K562 (cell line): ENCODE data around the gene SVEP1. TPM values are rescaled to one million over a fixed set of nuclear protein-coding genes. Genes with fewer than 3 reads are reported as not detected.

Experiments
- ATAC-seq: fragments of 200-7000 bp; cut with Tn5 transposase; 3 replicates; pipeline ENCODE4 v1.9.1; 2020; ENCODE audit warnings: moderate library complexity
- BruUV-seq: library from RNA; stranded (reverse); fragments of 400-500 nt; replicated peaks from 2 replicates; lab custom pipeline; 2021; lab: Mats Ljungman, UMichigan
- CTCF ChIA-PET: fragments of 300-600 bp; formaldehyde crosslinking; extraction: SDS; loops from one replicate; lab custom pipeline; 2021; ENCODE audit warnings: low intra/inter-chr PET ratio; lab: Yijun Ruan, JAX
- POLR2A ChIA-PET: fragments of 300-600, 350-650 bp; sonication (Branson Sonifier 250); formaldehyde crosslinking; extraction: SDS; loops from one replicate; lab custom pipeline; 2021; ENCODE audit warnings: antibody characterized with exemption, inconsistent platforms; lab: Yijun Ruan, JAX
- DNase-seq, 4 experiments: peaks; one replicate each; pipeline versions ENCODE4 v3.0.0 to v3.0.0-alpha.2; 2011 to 2018; ENCODE audit warnings: low spot score in 3 of 4, mixed read lengths in 3 of 4; ENCODE audit errors: extremely low read depth in 1 of 4
- FAIRE-seq: peaks from 2 replicates; lab custom pipeline; 2011; peaks lifted over from hg19 to GRCh38; lab: Jason Lieb, UNC
- H2AFZ ChIP-seq: 2 replicates; pipeline ENCODE4 v1.6.0; 2011; ENCODE audit warnings: low read depth, low read length, control low read depth, inconsistent platforms
- H3K27ac ChIP-seq: fragments of 200-600 bp; 3 replicates; pipeline ENCODE4 v1.8.0; 2011; ENCODE audit warnings: low read depth, mild to moderate bottlenecking, control low read depth, inconsistent platforms, low read length, moderate library complexity, mixed read lengths; ENCODE audit errors: extremely low read depth
- H3K27me3 ChIP-seq, 2 experiments: fragments of 300-600 bp in 1 of 2; 2 replicates in 1 of 2; 3 replicates in 1 of 2; pipeline versions ENCODE4 v1.6.0 to v1.8.0; 2011; ENCODE audit warnings: inconsistent platforms in 2 of 2, low read length in 2 of 2, mild to moderate bottlenecking in 1 of 2, mixed read lengths in 1 of 2, moderate library complexity in 1 of 2; ENCODE audit not compliant: control insufficient read depth in 2 of 2, insufficient read depth in 2 of 2
- H3K36me3 ChIP-seq: fragments of 300-600 bp; 3 replicates; pipeline ENCODE4 v1.8.0; 2011; ENCODE audit warnings: mild to moderate bottlenecking, low read length, inconsistent platforms; ENCODE audit not compliant: control insufficient read depth, insufficient read depth
- H3K4me1 ChIP-seq, 2 experiments: fragments of 200-600 bp in 1 of 2; replicated peaks in 1 of 2; 2 replicates in 1 of 2; 3 replicates in 1 of 2; pipeline versions ENCODE4 v1.5.1 to v1.8.0; 2011; ENCODE audit warnings: inconsistent platforms in 2 of 2, low read length in 2 of 2, mild to moderate bottlenecking in 1 of 2, mixed read lengths in 1 of 2, moderate library complexity in 1 of 2; ENCODE audit not compliant: control insufficient read depth in 2 of 2, insufficient read depth in 2 of 2
- H3K4me2 ChIP-seq: 2 replicates; pipeline ENCODE4 v1.6.1; 2011; ENCODE audit warnings: low read length, control low read depth, inconsistent platforms, mixed read lengths; ENCODE audit not compliant: insufficient read depth
- H3K4me3 ChIP-seq: fragments of 200-600 bp; sonication (generic), shearing (Covaris generic); 2 replicates; pipeline ENCODE4 v1.5.1; 2016; ENCODE audit warnings: control low read depth, inconsistent platforms
- H3K79me2 ChIP-seq: fragments of 200-600 bp; 3 replicates; pipeline ENCODE4 v1.8.0; 2011; ENCODE audit warnings: low read length, inconsistent platforms; ENCODE audit not compliant: control insufficient read depth, insufficient read depth
- H3K9ac ChIP-seq, 2 experiments: 2 replicates each; pipeline versions ENCODE4 v1.6.0 to v1.6.1; 2011; ENCODE audit warnings: low read depth in 2 of 2, low read length in 2 of 2, control low read depth in 1 of 2, inconsistent platforms in 1 of 2, mild to moderate bottlenecking in 1 of 2, mixed read lengths in 1 of 2; ENCODE audit not compliant: insufficient read depth in 1 of 2
- H3K9me1 ChIP-seq: one replicate; pipeline ENCODE4 v1.6.0; 2011; ENCODE audit warnings: inconsistent platforms, mild to moderate bottlenecking, low read length, moderate library complexity; ENCODE audit not compliant: control insufficient read depth, insufficient read depth
- H3K9me3 ChIP-seq: replicated peaks from 2 replicates; pipeline ENCODE4 v1.5.1; 2011; ENCODE audit warnings: low read depth, low read length, inconsistent platforms; ENCODE audit not compliant: control insufficient read depth, insufficient read depth
- H4K20me1 ChIP-seq: replicated peaks from 2 replicates; pipeline ENCODE4 v1.6.1; 2011; ENCODE audit warnings: low read length, inconsistent platforms, mixed read lengths; ENCODE audit not compliant: control insufficient read depth, insufficient read depth
- BCL6 ChIP-seq: fragments of 250-450 bp; sonication (Bioruptor Pico); IDR thresholded peaks from 2 replicates; pipeline ENCODE4 v1.4.0; 2020
- EWSR1 ChIP-seq: fragments of 450-650 bp; IDR thresholded peaks from 2 replicates; pipeline ENCODE4 v1.6.1; 2018; ENCODE audit warnings: borderline replicate concordance, mild to moderate bottlenecking, low read depth, moderate library complexity; ENCODE audit not compliant: partially characterized antibody
- HDAC8 ChIP-seq: fragments of 450-650 bp; IDR thresholded peaks from 2 replicates; pipeline ENCODE4 v1.6.1; 2016; ENCODE audit warnings: mild to moderate bottlenecking, missing genetic modification characterization, moderate library complexity, missing compliant biosample characterization
- HDGF ChIP-seq: fragments of 450-650 bp; IDR thresholded peaks from 2 replicates; pipeline ENCODE4 v1.6.1; 2016
- MAFG ChIP-seq: fragments of 450-650 bp; conservative IDR thresholded peaks from 2 replicates; pipeline ENCODE4 v1.6.1; 2016; ENCODE audit warnings: missing genetic modification characterization, missing compliant biosample characterization
- SUPT5H ChIP-seq: fragments of 450-650 bp; IDR thresholded peaks from 2 replicates; pipeline ENCODE4 v1.6.1; 2016
- TAF15 ChIP-seq: fragments of 200-400 bp; formaldehyde crosslinking; IDR thresholded peaks from 2 replicates; pipeline ENCODE4 v1.6.1; 2017; ENCODE audit warnings: mild to moderate bottlenecking, low read depth, low read length, moderate library complexity
- TCFL5 ChIP-seq: fragments of 250-450 bp; sonication (Bioruptor Pico); conservative IDR thresholded peaks from 2 replicates; pipeline ENCODE4 v1.6.1; 2021; ENCODE audit warnings: mild to moderate bottlenecking, moderate library complexity, matching md5 sums
- ZNF699 ChIP-seq: fragments of 250-450 bp; sonication (Bioruptor Pico); IDR thresholded peaks from 2 replicates; pipeline ENCODE4 v1.8.0; 2021; ENCODE audit warnings: mild to moderate bottlenecking, moderate library complexity; ENCODE audit not compliant: insufficient replicate concordance
- ZNF785 ChIP-seq: fragments of 250-450 bp; sonication (Bioruptor Pico); IDR thresholded peaks from 2 replicates; pipeline ENCODE4 v1.4.0; 2020; ENCODE audit warnings: mild to moderate bottlenecking
- ZNF79 ChIP-seq: fragments of 250-450 bp; sonication (Bioruptor Pico); IDR thresholded peaks from 2 replicates; pipeline ENCODE4 v1.4.0; 2020; ENCODE audit warnings: low read depth, mild to moderate bottlenecking, moderate library complexity
- WGBS: fragments of 100-300 bp; shearing (Covaris generic); methylation state at CpG from one replicate; pipeline ENCODE4 v1.1.6; 2016; ENCODE audit warnings: low coverage, mixed read lengths; ENCODE audit not compliant: insufficient coverage; ENCODE audit errors: missing lambda C conversion rate; 5-methylcytosine and 5-hydroxymethylcytosine counted together
- in situ Hi-C: fragments of 300-500 bp; cut with MboI; formaldehyde crosslinking; loops from 4 replicates; pipeline ENCODE4 v1.15.0; 2018; ENCODE audit warnings: inconsistent platforms, mixed read lengths
- intact Hi-C: fragments of 100-400 bp; cut with micrococcal nuclease; formaldehyde crosslinking; loops from 2 replicates; pipeline ENCODE4 v1.14.2; 2022
- polyA plus RNA-seq, 8 experiments: library from polyadenylated mRNA; depleted of rRNA in 4 of 8; stranded (reverse) in 5 of 8; unstranded in 3 of 8; fragments of >200 nt; fragmentation: Nextera tagmentation in 2 of 8; fragmentation: Illumina TruSeq in 1 of 8; extraction: Ambion mirVana in 2 of 8; extraction: Trizol in 1 of 8; gene quantifications; 2 replicates each; pipeline versions ENCODE4 v1.2.1 to v1.2.3, GENCODE V29; 2011 to 2014; ENCODE audit warnings: inconsistent platforms in 1 of 8, missing spikeins in 1 of 8
- total RNA-seq, 7 experiments: library from RNA; depleted of rRNA in 6 of 7; stranded (reverse); fragments of >200 nt in 6 of 7; fragmentation: Illumina TruSeq in 2 of 7; extraction: Trizol in 2 of 7; gene quantifications; 2 replicates each; pipeline versions ENCODE4 v1.2.1 to v1.2.3, GENCODE V29; 2011 to 2021; ENCODE audit warnings: low replicate concordance in 1 of 7
- TF ChIP-seq, protein P1 (sequence below): fragments of 450-650 bp; IDR thresholded peaks from 2 replicates; pipeline ENCODE4 v1.7.1; 2018; ENCODE audit warnings: mild to moderate bottlenecking, low read depth; ENCODE audit not compliant: partially characterized antibody

Gene SVEP1
- total and polyA plus RNA-seq, 9 of the 15 experiments (the other 6 are each of a cell fraction or from before 2014, with no cell fraction given) = 0.20 to 0.84 (median 0.43) TPM

GRCh38 chr9:110319781-110320492, 259.6 kb downstream of the SVEP1 start:
- Histone ChIP-seq H2AFZ (no peak overlapping the region), H3K27ac (no peak overlapping the region), H3K79me2 (no peaks in the 10 kb centered on the region), H4K20me1 (no peaks in the 10 kb centered on the region), H3K4me2 (no peak overlapping the region), H3K4me1 (no peaks in the 10 kb centered on the region), H3K4me3 (no peak overlapping the region)
- in situ Hi-C loops (no loop called here), intact Hi-C loops (no loop called here)
- no peak for ATAC-seq
- POLR2A ChIA-PET = no interaction called here
- no TSS peak for BruUV-seq
- CTCF ChIA-PET = no interaction called here
- TF ChIP-seq BCL6 (no peak), SUPT5H (no peak), MAFG (tag) (no peak), HDGF (no peak), HDAC8 (tag) (no peak), ZNF79 (CRISPR knock-in tag) (no peak), TAF15 (no peak), EWSR1 (no peak), ZNF699 (CRISPR knock-in tag) (no peak), ZNF785 (no peak), TCFL5 (CRISPR knock-in tag) (no peak)
- TF ChIP-seq, protein P1, sequence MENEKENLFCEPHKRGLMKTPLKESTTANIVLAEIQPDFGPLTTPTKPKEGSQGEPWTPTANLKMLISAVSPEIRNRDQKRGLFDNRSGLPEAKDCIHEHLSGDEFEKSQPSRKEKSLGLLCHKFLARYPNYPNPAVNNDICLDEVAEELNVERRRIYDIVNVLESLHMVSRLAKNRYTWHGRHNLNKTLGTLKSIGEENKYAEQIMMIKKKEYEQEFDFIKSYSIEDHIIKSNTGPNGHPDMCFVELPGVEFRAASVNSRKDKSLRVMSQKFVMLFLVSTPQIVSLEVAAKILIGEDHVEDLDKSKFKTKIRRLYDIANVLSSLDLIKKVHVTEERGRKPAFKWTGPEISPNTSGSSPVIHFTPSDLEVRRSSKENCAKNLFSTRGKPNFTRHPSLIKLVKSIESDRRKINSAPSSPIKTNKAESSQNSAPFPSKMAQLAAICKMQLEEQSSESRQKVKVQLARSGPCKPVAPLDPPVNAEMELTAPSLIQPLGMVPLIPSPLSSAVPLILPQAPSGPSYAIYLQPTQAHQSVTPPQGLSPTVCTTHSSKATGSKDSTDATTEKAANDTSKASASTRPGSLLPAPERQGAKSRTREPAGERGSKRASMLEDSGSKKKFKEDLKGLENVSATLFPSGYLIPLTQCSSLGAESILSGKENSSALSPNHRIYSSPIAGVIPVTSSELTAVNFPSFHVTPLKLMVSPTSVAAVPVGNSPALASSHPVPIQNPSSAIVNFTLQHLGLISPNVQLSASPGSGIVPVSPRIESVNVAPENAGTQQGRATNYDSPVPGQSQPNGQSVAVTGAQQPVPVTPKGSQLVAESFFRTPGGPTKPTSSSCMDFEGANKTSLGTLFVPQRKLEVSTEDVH = no peak
- TF ChIP-seq, all 486 proteins: peak for 0
- Histone ChIP-seq H3K27me3 (no peaks in the 10 kb centered on the region), H3K36me3 (no peaks in the 10 kb centered on the region), H3K9ac (no peak overlapping the region), H3K9me1 (no peaks in the 10 kb centered on the region), H3K9me3 (no peaks in the 10 kb centered on the region)
- 0% methylated on average over 4 of the region's 4 CpGs for WGBS
- DNase-seq = no peak
- no peak for FAIRE-seq
